Karpas-422 (cell line): ENCODE data around the gene MB21D2. TPM values are rescaled to one million over a fixed set of nuclear protein-coding genes. Genes with fewer than 3 reads are reported as not detected.

ENCODE experiments used
- DNase-seq: peaks from one replicate; pipeline ENCODE4 v3.0.0-alpha.2; 2015
- H2AFZ ChIP-seq: fragments of 200-600 bp; sonication (generic); 2 replicates; pipeline ENCODE4 v1.6.1; 2014; ENCODE audit warnings: antibody characterized with exemption, low read length, mixed read lengths
- H3K27ac ChIP-seq: fragments of 200-600 bp; sonication (generic); 2 replicates; pipeline ENCODE4 v1.5.1; 2014; ENCODE audit warnings: mild to moderate bottlenecking, low read length, moderate library complexity
- H3K27me3 ChIP-seq: fragments of 200-600 bp; sonication (generic); 2 replicates; pipeline ENCODE4 v1.6.1; 2014; ENCODE audit warnings: low read length, mixed read lengths
- H3K36me3 ChIP-seq: fragments of 200-600 bp; sonication (generic); 2 replicates; pipeline ENCODE4 v1.6.1; 2014; ENCODE audit warnings: low read length, mixed read lengths; ENCODE audit not compliant: insufficient read depth
- H3K4me1 ChIP-seq: fragments of 200-600 bp; sonication (generic); 2 replicates; pipeline ENCODE4 v1.6.1; 2014; ENCODE audit warnings: mild to moderate bottlenecking, low read length, mixed read lengths
- H3K4me2 ChIP-seq: fragments of 200-600 bp; sonication (generic); 2 replicates; pipeline ENCODE4 v1.6.1; 2014; ENCODE audit warnings: low read length, low read depth, mild to moderate bottlenecking; ENCODE audit not compliant: poor library complexity, severe bottlenecking
- H3K4me3 ChIP-seq: fragments of 200-600 bp; sonication (generic); 2 replicates; pipeline ENCODE4 v1.5.1; 2014; ENCODE audit warnings: mild to moderate bottlenecking, antibody characterized with exemption, low read length, mixed read lengths
- H3K79me2 ChIP-seq: fragments of 200-600 bp; sonication (generic); 2 replicates; pipeline ENCODE4 v1.6.1; 2014; ENCODE audit warnings: mild to moderate bottlenecking, low read length, mixed read lengths
- H3K9ac ChIP-seq: fragments of 200-600 bp; sonication (generic); 2 replicates; pipeline ENCODE4 v1.6.0; 2014; ENCODE audit warnings: low read length
- H3K9me2 ChIP-seq: fragments of 200-600 bp; sonication (generic), shearing (Covaris generic); replicated peaks from 2 replicates; pipeline ENCODE4 v1.6.0; 2014; ENCODE audit warnings: mild to moderate bottlenecking, low read length, moderate library complexity; ENCODE audit not compliant: insufficient read depth
- H3K9me3 ChIP-seq: fragments of 300-700, 200-600 bp; sonication (generic); 2 replicates; pipeline ENCODE4 v1.6.1; 2014; ENCODE audit warnings: low read length, mixed read lengths
- H4K20me1 ChIP-seq: fragments of 200-600 bp; sonication (generic); 2 replicates; pipeline ENCODE4 v1.6.1; 2014; ENCODE audit warnings: mild to moderate bottlenecking, antibody characterized with exemption, low read length, low read depth; ENCODE audit not compliant: insufficient read depth
- total RNA-seq: library from RNA; depleted of rRNA; stranded (reverse); fragments of >200 nt; shearing (Covaris generic); gene quantifications from 2 replicates; pipeline ENCODE4 v1.2.3, GENCODE V29; 2014; ENCODE audit warnings: low replicate concordance

The MB21D2 gene
- total RNA-seq, 1 experiment from 2014 or later: not detected

DNA sequence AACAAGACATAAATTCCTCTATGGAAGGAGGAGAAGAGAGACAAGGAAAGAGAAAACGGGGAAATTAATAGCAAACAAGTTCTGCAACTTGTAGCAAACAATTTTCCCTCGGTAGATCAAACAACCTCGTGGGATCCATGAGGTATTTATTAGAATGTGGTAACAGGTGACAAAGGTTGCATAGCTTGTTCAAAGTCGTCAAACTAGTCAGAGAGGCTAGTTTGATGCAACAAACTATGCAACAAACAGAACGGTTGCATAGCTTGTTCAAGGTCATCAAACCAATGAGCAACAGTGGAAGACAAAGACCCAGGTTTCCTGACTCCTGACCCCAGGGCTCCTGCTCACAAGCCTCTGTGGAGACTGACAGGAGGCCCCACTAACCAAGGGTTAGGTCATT, 20.7 kb downstream of the MB21D2 start:
- H3K27me3 ChIP-seq: no peaks in the 10 kb centered on the region
- no peaks in the 10 kb centered on the region for H3K9me3 ChIP-seq
- H3K27ac ChIP-seq: no peak overlapping the region
- H3K4me1 ChIP-seq: no peaks in the 10 kb centered on the region
- no peak overlapping the region for H3K9ac ChIP-seq
- H4K20me1 ChIP-seq: no peaks in the 10 kb centered on the region
- no peak overlapping the region for H2AFZ ChIP-seq
- H3K4me3 ChIP-seq: no peak overlapping the region
- H3K36me3 ChIP-seq: no peaks in the 10 kb centered on the region
- no peaks in the 10 kb centered on the region for H3K79me2 ChIP-seq
- DNase-seq: no peak
- no peaks in the 10 kb centered on the region for H3K9me2 ChIP-seq
- no peak overlapping the region for H3K4me2 ChIP-seq

DNA sequence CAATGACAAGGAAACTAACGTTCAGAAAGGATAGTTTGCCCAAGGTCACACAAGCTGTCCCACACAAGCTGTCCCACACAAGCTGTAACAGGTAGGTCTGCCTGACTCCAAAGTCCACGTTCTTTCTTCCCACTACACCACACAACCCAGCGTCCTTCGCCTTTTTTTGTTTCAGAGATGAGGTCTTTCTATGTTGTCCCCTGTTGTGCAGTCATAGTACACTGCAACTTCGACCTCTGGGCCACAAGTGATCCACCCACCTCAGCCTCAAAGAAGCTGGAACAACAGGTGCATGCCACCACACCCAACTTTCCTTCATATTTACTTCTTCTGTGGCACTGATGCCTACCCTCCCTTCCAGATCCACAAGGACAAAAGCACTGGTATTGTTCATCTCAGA, 21.4 kb downstream of the MB21D2 start:
- no peak overlapping the region for H3K9ac ChIP-seq
- no peaks in the 10 kb centered on the region for H3K9me3 ChIP-seq
- no peaks in the 10 kb centered on the region for H3K27me3 ChIP-seq
- H4K20me1 ChIP-seq: no peaks in the 10 kb centered on the region
- H3K27ac ChIP-seq: no peak overlapping the region
- H3K4me3 ChIP-seq: no peak overlapping the region
- H3K79me2 ChIP-seq: no peaks in the 10 kb centered on the region
- no peaks in the 10 kb centered on the region for H3K9me2 ChIP-seq
- H3K4me2 ChIP-seq: no peak overlapping the region
- DNase-seq: no peak
- H2AFZ ChIP-seq: no peak overlapping the region
- H3K36me3 ChIP-seq: no peaks in the 10 kb centered on the region
- H3K4me1 ChIP-seq: no peaks in the 10 kb centered on the region

DNA sequence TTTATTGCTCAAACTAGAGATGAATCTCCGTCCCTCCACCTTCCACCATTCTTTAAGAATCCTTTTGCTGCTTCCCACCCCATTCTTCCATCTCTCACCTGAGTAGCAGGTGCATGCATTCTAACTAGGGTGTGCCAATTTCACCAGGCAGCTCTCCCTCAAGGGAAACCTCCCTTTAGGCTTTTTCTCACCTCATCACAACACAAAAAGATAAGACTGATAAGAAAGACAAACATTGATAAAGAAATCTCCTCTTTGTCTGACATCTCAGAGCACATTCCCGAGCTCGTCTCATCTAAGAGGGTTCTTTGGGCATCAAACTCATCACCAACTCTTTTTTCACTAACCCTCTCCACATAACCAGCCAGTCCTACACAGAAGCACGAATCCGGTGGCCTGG, 23.0 kb downstream of the MB21D2 start:
- no peak overlapping the region for H2AFZ ChIP-seq
- H3K36me3 ChIP-seq: no peaks in the 10 kb centered on the region
- no peak overlapping the region for H3K9ac ChIP-seq
- H3K79me2 ChIP-seq: no peaks in the 10 kb centered on the region
- no peak overlapping the region for H3K4me3 ChIP-seq
- no peaks in the 10 kb centered on the region for H3K4me1 ChIP-seq
- H4K20me1 ChIP-seq: no peaks in the 10 kb centered on the region
- no peaks in the 10 kb centered on the region for H3K9me3 ChIP-seq
- no peak overlapping the region for H3K27ac ChIP-seq
- H3K9me2 ChIP-seq: no peaks in the 10 kb centered on the region
- H3K27me3 ChIP-seq: no peaks in the 10 kb centered on the region
- DNase-seq: no peak
- H3K4me2 ChIP-seq: no peak overlapping the region

DNA sequence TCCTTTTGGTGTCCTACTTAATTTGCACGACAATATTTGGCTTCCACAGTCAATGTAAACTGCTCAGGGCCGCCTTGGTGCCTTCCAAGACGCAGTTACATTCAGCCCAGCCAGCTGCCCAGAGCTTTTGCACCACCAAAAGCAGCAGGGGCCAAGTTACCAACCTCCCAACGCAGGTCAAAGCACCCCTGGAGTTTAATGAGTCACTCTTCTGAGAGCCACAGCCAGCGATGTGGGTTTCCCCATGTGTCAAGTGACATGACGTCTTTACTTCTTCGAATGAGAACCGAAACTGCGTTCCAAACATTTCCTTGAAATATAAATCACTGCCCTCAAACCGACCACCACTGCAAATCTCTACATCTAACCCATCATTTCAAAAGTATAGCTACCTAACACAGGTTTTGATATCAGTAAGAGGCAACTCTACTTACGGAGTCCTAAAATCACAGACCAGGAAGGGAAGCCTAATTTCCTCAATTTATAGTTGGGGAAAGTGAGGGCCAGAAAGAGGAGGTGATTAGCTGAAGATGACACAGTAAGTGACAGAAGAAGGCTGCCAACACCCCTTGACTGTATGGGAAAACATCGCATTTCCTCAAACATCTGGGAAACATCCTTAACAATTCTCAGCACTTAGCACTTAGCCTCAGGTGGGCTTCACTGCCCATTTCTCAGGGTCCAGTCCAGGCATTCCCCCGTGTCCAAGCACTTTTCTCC, 24.5 kb downstream of the MB21D2 start:
- Histone ChIP-seq H3K27ac (no peak overlapping the region), H3K9me2 (no peaks in the 10 kb centered on the region), H3K79me2 (no peaks in the 10 kb centered on the region), H3K9me3 (no peaks in the 10 kb centered on the region), H3K4me1 (no peaks in the 10 kb centered on the region), H4K20me1 (no peaks in the 10 kb centered on the region), H3K4me2 (no peak overlapping the region), H2AFZ (no peak overlapping the region), H3K36me3 (no peaks in the 10 kb centered on the region), H3K27me3 (no peaks in the 10 kb centered on the region), H3K4me3 (no peak overlapping the region), H3K9ac (no peak overlapping the region)
- peak; percentile 46 for DNase-seq

DNA sequence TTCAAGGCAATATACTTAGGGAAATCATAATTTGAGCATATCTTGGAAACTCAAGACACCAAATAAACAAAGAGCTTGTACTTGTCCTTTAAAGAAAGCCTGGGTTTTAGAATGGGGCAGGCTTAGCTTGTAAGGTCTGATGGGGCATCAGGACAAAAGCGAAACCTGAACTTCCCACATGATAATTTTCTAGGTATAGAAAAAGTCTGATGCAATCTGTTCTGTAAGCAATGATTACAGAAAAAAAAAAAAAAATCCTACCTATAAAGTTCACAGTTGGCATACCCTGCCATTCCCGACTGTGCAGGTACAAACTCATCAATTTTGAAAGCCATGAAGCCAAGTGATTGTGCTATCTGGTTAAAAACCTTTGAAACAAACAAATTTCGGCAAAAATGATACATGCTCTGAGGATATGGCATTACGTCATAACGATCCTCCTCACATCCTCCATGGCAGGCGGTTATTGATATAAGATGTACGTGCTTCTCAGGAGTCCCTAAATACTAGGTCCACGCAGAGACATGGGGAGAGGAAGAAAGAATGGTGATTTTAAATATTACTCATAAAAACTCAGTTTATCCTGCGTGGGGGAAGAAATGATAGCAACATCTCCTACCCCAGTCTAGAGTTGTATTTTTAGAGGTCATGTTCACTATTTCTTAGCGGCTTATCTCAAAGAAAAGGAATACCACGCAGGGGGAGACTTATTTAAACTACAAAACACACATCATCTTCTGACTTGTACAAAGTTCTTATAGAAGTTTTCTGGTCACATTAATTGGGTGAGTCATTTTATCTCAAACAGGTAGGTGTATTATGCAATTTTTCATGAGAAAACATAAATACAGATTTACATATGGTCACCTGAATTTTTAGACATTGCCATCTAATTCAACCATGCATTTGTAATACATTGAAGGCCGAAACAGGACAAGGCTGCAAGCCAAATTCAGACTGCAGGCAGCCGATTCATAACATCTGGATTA, 27.0 kb downstream of the MB21D2 start:
- Histone ChIP-seq H3K27me3 (no peaks in the 10 kb centered on the region), H3K4me2 (no peak overlapping the region), H3K9me3 (no peaks in the 10 kb centered on the region), H4K20me1 (no peaks in the 10 kb centered on the region), H3K36me3 (no peaks in the 10 kb centered on the region), H3K9me2 (no peaks in the 10 kb centered on the region), H3K9ac (no peak overlapping the region), H3K79me2 (no peaks in the 10 kb centered on the region), H2AFZ (no peak overlapping the region), H3K27ac (no peak overlapping the region), H3K4me3 (no peak overlapping the region), H3K4me1 (no peaks in the 10 kb centered on the region)
- DNase-seq: no peak

DNA sequence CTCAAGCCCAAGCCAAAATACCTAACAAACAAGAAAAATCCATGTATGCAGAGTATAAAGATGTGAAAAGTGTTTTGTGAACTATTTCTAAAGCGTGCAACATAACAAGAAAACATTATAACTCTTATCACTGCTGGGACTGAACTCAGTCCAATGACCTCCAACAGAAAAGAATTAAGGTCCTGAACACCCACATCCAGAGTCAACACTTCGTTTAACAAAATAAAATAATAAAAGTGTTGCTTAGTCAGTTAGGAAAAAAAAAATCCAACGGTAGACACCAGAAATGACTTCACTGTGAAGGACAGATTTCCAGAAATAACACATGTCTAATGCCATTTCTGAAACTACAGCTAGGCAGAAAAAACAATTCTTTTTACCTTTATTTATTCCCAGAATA, 28.0 kb downstream of the MB21D2 start:
- Histone ChIP-seq H3K9me2 (no peaks in the 10 kb centered on the region), H3K79me2 (no peaks in the 10 kb centered on the region), H3K4me1 (no peaks in the 10 kb centered on the region), H3K4me2 (no peak overlapping the region), H3K4me3 (no peak overlapping the region), H3K27me3 (no peaks in the 10 kb centered on the region), H4K20me1 (no peaks in the 10 kb centered on the region), H3K9ac (no peak overlapping the region), H3K27ac (no peak overlapping the region), H3K9me3 (no peaks in the 10 kb centered on the region), H3K36me3 (no peaks in the 10 kb centered on the region), H2AFZ (no peak overlapping the region)
- no peak for DNase-seq

DNA sequence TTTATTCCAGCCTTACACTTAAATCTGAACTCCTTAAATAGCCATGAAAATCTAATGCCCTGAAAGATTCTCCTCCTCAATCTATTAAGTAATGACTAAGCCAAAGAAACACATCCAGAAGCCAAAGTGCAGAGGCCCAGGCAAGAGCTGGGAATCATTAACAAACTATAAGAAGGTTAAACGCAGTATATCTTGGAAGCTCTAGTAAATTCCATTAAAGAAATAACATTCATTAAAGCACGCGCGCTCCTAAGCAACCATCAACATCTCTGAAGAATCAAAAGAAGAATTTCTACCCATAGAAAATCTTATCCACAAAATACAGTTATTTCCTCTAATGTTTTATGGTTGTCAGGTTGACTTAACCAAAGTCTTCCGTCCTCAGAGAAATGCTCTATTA, 29.5 kb downstream of the MB21D2 start:
- Histone ChIP-seq H3K4me3 (no peak overlapping the region), H3K79me2 (no peaks in the 10 kb centered on the region), H3K36me3 (no peaks in the 10 kb centered on the region), H3K9me2 (no peaks in the 10 kb centered on the region), H2AFZ (no peak overlapping the region), H3K9ac (no peak overlapping the region), H4K20me1 (no peaks in the 10 kb centered on the region), H3K4me1 (no peaks in the 10 kb centered on the region), H3K4me2 (no peak overlapping the region), H3K27me3 (no peaks in the 10 kb centered on the region), H3K27ac (no peak overlapping the region), H3K9me3 (no peaks in the 10 kb centered on the region)
- no peak for DNase-seq

DNA sequence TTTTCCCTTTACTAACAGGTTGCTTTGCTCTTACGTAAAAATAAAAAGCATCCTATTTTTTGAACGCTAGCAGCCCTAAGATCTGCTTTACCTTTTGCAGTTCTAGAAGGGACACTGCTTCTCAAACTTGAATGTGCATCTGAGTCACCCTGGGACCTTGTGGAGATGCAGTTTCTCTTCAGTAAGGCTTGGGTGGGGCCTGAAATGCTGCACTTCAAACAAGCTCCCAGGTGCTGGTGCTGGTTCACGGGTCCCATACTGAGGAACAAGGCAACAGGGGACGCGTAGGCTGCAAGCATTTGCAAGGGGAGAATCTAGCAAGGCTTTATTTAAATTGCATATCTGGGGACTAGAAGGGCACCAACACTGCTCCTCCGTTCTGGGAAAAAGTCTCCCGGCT, 30.0 kb downstream of the MB21D2 start:
- no peaks in the 10 kb centered on the region for H3K79me2 ChIP-seq
- H3K4me1 ChIP-seq: no peaks in the 10 kb centered on the region
- H3K4me3 ChIP-seq: no peak overlapping the region
- H3K27me3 ChIP-seq: no peaks in the 10 kb centered on the region
- no peak overlapping the region for H3K4me2 ChIP-seq
- no peaks in the 10 kb centered on the region for H3K36me3 ChIP-seq
- H3K9me3 ChIP-seq: no peaks in the 10 kb centered on the region
- H4K20me1 ChIP-seq: no peaks in the 10 kb centered on the region
- H3K9me2 ChIP-seq: no peaks in the 10 kb centered on the region
- H3K9ac ChIP-seq: no peak overlapping the region
- DNase-seq: no peak
- H2AFZ ChIP-seq: no peak overlapping the region
- no peak overlapping the region for H3K27ac ChIP-seq
